ENCODE data around the gene PHLDA2.

The PHLDA2 gene

DNA sequence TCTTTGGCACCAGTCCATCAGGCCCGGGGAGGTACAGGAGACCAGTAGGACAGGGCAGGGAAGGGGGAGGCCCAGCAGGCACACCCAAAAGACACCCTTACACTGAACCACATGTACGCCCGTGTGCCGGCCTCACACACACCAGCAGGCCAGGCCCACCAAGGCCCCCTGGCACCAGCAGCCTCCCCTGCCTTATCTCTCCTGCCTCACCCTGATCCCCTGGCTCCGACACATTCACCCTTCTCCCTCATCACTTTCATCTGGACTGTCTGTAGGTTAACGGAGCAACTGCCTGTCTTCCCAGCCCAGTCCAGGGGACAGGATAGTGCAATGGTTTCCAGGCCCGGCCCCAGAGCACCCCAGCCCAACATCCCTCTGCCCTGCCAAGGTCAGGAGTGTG lies 48.6 kb downstream of the PHLDA2 start:
- TF ChIP-seq, protein P1, sequence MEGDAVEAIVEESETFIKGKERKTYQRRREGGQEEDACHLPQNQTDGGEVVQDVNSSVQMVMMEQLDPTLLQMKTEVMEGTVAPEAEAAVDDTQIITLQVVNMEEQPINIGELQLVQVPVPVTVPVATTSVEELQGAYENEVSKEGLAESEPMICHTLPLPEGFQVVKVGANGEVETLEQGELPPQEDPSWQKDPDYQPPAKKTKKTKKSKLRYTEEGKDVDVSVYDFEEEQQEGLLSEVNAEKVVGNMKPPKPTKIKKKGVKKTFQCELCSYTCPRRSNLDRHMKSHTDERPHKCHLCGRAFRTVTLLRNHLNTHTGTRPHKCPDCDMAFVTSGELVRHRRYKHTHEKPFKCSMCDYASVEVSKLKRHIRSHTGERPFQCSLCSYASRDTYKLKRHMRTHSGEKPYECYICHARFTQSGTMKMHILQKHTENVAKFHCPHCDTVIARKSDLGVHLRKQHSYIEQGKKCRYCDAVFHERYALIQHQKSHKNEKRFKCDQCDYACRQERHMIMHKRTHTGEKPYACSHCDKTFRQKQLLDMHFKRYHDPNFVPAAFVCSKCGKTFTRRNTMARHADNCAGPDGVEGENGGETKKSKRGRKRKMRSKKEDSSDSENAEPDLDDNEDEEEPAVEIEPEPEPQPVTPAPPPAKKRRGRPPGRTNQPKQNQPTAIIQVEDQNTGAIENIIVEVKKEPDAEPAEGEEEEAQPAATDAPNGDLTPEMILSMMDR (IDR thresholded peaks at IDR 0.05; ENCODE audit: low read length, missing control alignments) = no peak
- H3K4me3 ChIP-seq (replicated peaks; ENCODE audit: low read depth, low read length) = no peak overlapping the region
- DNase-seq (ENCODE audit: low read depth) = no peak

DNA sequence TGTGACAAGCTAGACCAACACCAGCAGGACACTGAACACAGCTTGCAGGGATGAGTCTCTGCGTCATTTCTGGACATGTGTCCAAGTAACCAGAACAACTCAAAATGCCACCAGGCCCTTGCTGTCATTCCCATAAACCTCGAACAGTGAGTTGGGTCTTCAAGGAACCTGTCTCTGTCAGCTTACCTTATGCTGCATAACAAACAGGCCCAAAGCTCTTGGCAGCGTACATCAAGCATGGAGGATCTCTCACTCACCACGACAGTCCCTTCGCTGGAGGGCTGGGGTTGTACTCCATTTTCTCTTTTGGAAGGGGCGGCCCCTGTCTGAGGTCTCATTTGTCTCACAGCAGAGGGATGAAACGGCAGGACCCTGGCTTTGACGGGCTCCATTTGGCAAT lies 50.4 kb downstream of the PHLDA2 start:
- DNase-seq (ENCODE audit: low read depth) = no peak
- no peak overlapping the region for H3K4me3 ChIP-seq (replicated peaks; ENCODE audit: low read depth, low read length)
- TF ChIP-seq, protein P1 (IDR thresholded peaks at IDR 0.05; ENCODE audit: low read length, missing control alignments) = no peak
